Natural killer cell (primary cell): ENCODE data around the gene TRIP12. TPM values are rescaled to one million over a fixed set of nuclear protein-coding genes. Genes with fewer than 3 reads are reported as not detected.
A peak's percentile ranks its signal among the peaks of the same experiment; 100 is the strongest.

Experiments used
- ATAC-seq, 3 donors: fragments of 150-1000 bp in 2 of 3; fragments of 200-7000 bp in 1 of 3; cut with Tn5 transposase; 1 replicate in 1 of 3; 2 replicates in 2 of 3; pipeline ENCODE4 v1.10.0; 2021; ENCODE audit warnings: mild to moderate bottlenecking in 2 of 3, moderate library complexity in 2 of 3
- DNase-seq, 2 donors: peaks; one replicate each; pipeline versions ENCODE4 v3.0.0 to v3.0.0-alpha.2; 2013 to 2021; ENCODE audit warnings: mixed read lengths in 1 of 2
- H3K27ac ChIP-seq: one replicate; pipeline ENCODE4 v1.5.1; 2013; ENCODE audit warnings: mild to moderate bottlenecking, low read length
- H3K27me3 ChIP-seq: one replicate; pipeline ENCODE4 v1.6.1; 2013; ENCODE audit warnings: low read length; ENCODE audit not compliant: control insufficient read depth, insufficient read depth
- H3K36me3 ChIP-seq: one replicate; pipeline ENCODE4 v1.6.1; 2013; ENCODE audit warnings: low read length; ENCODE audit not compliant: control insufficient read depth, insufficient read depth
- H3K4me1 ChIP-seq: one replicate; pipeline ENCODE4 v1.6.1; 2013; ENCODE audit warnings: low read length; ENCODE audit not compliant: control insufficient read depth, insufficient read depth
- H3K4me3 ChIP-seq: one replicate; pipeline ENCODE4 v1.5.1; 2013; ENCODE audit warnings: low read length
- H3K9me3 ChIP-seq: one replicate; pipeline ENCODE4 v1.6.1; 2013; ENCODE audit warnings: low read length; ENCODE audit not compliant: control insufficient read depth, insufficient read depth
- H3K27ac Mint-ChIP-seq, 2 donors: one replicate each; pipeline ENCODE4 v1.8.0; 2022; ENCODE audit warnings: mild to moderate bottlenecking in 2 of 2, mixed read lengths in 2 of 2, moderate library complexity in 1 of 2
- H3K27me3 Mint-ChIP-seq, 2 donors: one replicate each; pipeline ENCODE4 v1.8.0; 2022; ENCODE audit warnings: low read depth in 2 of 2, mixed read lengths in 2 of 2
- H3K36me3 Mint-ChIP-seq: one replicate; pipeline ENCODE4 v1.8.0; 2022; ENCODE audit warnings: mixed read lengths
- H3K4me1 Mint-ChIP-seq, 2 donors: one replicate each; pipeline ENCODE4 v1.8.0; 2022; ENCODE audit warnings: mixed read lengths in 2 of 2
- H3K4me3 Mint-ChIP-seq: one replicate; pipeline ENCODE4 v1.8.0; 2022; ENCODE audit warnings: mild to moderate bottlenecking, moderate library complexity, mixed read lengths
- H3K9me3 Mint-ChIP-seq, 2 donors: one replicate each; pipeline ENCODE4 v1.8.0; 2022; ENCODE audit warnings: mixed read lengths in 2 of 2
- WGBS: methylation state at CpG from one replicate; pipeline ENCODE4 v1.1.7; 2013; ENCODE audit warnings: missing lambda C conversion rate; ENCODE audit not compliant: insufficient coverage; 5-methylcytosine and 5-hydroxymethylcytosine counted together
- intact Hi-C: fragments of 100-400 bp; cut with micrococcal nuclease; formaldehyde crosslinking; loops from one replicate; pipeline ENCODE4 v1.14.2; 2022
- total RNA-seq, 4 donors: library from RNA; stranded (reverse); fragments of 120-200 nt in 1 of 4; gene quantifications; one replicate each; pipeline versions ENCODE4 v1.2.3 to v1.2.4, GENCODE V29; 2013 to 2022
- TF ChIP-seq, protein P1 (sequence below): fragments of 200-600 bp; IDR thresholded peaks from one replicate; pipeline ENCODE4 v1.8.0; 2022; ENCODE audit warnings: antibody characterized with exemption

Gene TRIP12
- total RNA-seq, 3 donors from 2014 or later (not counting 1 experiment from before 2014, with no cell fraction given): 295 to 351 (median 325) TPM

DNA sequence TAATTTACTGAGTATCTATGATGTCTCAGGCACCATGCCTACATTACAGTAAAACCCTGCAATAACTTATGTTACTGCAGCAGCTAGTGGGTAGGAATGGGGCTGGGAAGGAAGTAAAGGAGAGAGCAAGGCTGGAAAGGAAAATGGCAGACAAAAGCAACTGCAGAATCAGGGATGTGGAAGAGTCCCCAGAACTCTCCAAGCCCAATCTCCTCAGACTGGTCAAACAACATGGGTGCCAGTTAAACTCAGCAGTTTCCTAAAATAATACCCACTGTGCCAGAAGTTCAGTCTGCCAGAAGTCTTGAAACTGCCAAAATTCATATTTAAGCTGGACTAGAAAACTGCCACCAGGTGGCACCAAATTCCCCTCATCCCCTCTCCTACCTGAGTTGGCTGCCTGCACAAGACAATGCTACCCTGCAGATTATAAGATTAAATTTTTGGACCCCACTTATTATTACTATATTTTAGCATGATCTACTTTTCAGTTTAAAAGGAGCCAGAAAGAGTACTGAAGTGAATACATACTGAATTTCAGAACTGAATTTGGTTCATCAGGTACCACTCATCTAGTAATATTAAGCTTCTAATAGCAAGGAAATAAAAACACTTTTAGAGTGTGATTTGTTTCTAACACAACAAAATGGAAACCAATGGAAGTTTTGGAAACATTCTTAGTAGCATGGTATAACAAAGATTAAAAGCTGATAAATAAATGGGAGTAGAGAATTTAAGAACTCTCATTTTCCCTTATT is 120.6 kb downstream of the TRIP12 start:
- intact Hi-C loops: loop anchor here (1.0 to 10.0 kb wide), 3 partner anchors 110 to 354 kb away; partner anchors contain the start of genes FBXO36 and TRIP12
- ATAC-seq: peak in 2 of 3 donors; percentile 69 to 70
- H3K4me3 ChIP-seq: no peak overlapping the region
- Mint-ChIP-seq H3K27ac (peak overlapping the region; percentile 16 to 65), H3K36me3 (peaks cover 31% of the 10 kb centered on the region), H3K4me3 (no peak overlapping the region), H3K27me3 (no peaks in the 10 kb centered on the region), H3K9me3 (no peaks in the 10 kb centered on the region), H3K4me1 (no peaks in the 10 kb centered on the region)
- H3K36me3 ChIP-seq: peaks cover 90% of the 10 kb centered on the region
- no peak overlapping the region for H3K27ac ChIP-seq
- no peaks in the 10 kb centered on the region for H3K9me3 ChIP-seq
- H3K27me3 ChIP-seq: no peaks in the 10 kb centered on the region
- no peaks in the 10 kb centered on the region for H3K4me1 ChIP-seq
- TF ChIP-seq, protein P1, sequence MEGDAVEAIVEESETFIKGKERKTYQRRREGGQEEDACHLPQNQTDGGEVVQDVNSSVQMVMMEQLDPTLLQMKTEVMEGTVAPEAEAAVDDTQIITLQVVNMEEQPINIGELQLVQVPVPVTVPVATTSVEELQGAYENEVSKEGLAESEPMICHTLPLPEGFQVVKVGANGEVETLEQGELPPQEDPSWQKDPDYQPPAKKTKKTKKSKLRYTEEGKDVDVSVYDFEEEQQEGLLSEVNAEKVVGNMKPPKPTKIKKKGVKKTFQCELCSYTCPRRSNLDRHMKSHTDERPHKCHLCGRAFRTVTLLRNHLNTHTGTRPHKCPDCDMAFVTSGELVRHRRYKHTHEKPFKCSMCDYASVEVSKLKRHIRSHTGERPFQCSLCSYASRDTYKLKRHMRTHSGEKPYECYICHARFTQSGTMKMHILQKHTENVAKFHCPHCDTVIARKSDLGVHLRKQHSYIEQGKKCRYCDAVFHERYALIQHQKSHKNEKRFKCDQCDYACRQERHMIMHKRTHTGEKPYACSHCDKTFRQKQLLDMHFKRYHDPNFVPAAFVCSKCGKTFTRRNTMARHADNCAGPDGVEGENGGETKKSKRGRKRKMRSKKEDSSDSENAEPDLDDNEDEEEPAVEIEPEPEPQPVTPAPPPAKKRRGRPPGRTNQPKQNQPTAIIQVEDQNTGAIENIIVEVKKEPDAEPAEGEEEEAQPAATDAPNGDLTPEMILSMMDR: peak; percentile 77
- DNase-seq: peak; percentile 38 to 88

DNA sequence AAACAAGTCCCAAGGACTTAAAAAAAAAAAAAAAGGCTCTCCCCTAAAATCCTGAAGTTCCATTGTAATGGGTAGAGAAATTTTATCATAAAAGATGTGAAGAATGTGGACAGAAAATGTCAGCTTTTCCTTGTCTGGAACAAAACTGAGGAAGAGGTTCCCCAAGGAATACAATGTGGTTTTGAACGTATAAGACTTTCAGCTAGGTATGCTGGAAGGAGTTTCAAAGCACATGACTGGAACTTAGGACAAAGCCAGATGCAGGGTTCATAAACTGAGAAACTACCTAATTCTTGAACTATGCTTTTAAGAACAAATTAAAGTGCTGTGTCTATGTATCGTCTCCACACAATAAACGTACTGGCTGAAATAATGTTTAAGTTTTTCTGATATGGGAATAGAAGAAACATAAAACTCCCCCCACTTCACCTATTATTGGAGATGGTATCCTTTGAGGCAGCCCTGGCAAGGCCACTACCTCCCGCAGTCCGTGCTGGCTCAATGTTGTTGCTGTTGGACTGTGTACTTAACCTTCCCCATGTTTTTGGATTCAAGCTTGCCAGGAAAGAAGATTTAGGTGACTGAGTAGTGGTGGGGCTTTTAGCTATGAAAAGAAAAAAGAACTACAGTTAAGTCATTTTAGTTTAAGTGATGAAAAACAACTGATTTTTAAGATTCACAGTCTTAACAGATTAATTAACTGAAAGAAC is 123.2 kb downstream of the TRIP12 start:
- Histone ChIP-seq H3K9me3 (no peaks in the 10 kb centered on the region), H3K4me3 (no peak overlapping the region), H3K27ac (no peak overlapping the region), H3K27me3 (no peaks in the 10 kb centered on the region), H3K36me3 (peaks cover 93% of the 10 kb centered on the region), H3K4me1 (no peaks in the 10 kb centered on the region)
- DNase-seq: no peak
- no peak overlapping the region for H3K4me3 Mint-ChIP-seq
- peaks cover 25% of the 10 kb centered on the region for H3K36me3 Mint-ChIP-seq
- H3K9me3 Mint-ChIP-seq: no peaks in the 10 kb centered on the region
- 94% methylated on average over 3 of the region's 5 CpGs for WGBS
- no peaks in the 10 kb centered on the region for H3K27me3 Mint-ChIP-seq
- ATAC-seq: no peak
- H3K4me1 Mint-ChIP-seq: no peaks in the 10 kb centered on the region
- TF ChIP-seq, protein P1: no peak
- peak overlapping the region; percentile 16 to 52 for H3K27ac Mint-ChIP-seq
- intact Hi-C loops: no loop called here

DNA sequence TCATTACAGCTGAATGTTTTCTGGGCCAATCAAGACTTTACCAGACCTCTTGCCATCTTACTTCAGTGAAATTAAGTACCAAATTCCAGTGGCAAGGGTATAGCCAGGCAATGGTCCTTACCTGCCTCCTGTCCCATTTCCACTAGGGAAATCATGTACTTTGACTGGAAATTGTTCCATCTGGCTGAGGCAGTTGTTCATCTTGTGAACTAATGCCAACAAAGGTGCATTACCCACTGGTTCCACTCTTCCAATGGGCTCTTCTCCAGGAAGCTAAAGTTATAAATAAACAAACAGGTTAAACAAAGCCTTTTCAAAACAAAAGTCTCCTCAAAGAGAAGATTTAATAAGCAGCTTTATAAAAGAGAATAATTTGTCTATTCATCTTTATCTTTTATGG is 126.8 kb downstream of the TRIP12 start:
- Histone ChIP-seq H3K27ac (no peak overlapping the region), H3K9me3 (no peaks in the 10 kb centered on the region), H3K4me3 (no peak overlapping the region), H3K36me3 (peaks cover 95% of the 10 kb centered on the region), H3K27me3 (no peaks in the 10 kb centered on the region), H3K4me1 (no peaks in the 10 kb centered on the region)
- Mint-ChIP-seq H3K9me3 (no peaks in the 10 kb centered on the region), H3K27me3 (no peaks in the 10 kb centered on the region), H3K4me3 (no peak overlapping the region), H3K4me1 (peaks cover 5 to 7% of the 10 kb centered on the region in 2 donors), H3K27ac (no peak overlapping the region), H3K36me3 (peaks cover 46% of the 10 kb centered on the region)
- no peak for ATAC-seq
- TF ChIP-seq, protein P1: no peak
- DNase-seq: no peak
- intact Hi-C loops: no loop called here
